ACHN (cell line): ENCODE data around the gene SLC25A1.

Experiments used
- DNase-seq: peaks from one replicate; pipeline ENCODE4 v3.0.0-alpha.2; 2015
- in situ Hi-C: cut with HindIII; loops from 2 replicates; pipeline ENCODE4 v1.10.0; 2017; ENCODE audit warnings: low sequenced_read_pairs, low pct_ligation_motif_present, low pct_unique_long_range_greater_than_20kb

The SLC25A1 gene

GRCh38 chr22:19131685-19132015, 46.9 kb downstream of the SLC25A1 start:
- in situ Hi-C loops = no loop called here
- DNase-seq = no peak

DNA sequence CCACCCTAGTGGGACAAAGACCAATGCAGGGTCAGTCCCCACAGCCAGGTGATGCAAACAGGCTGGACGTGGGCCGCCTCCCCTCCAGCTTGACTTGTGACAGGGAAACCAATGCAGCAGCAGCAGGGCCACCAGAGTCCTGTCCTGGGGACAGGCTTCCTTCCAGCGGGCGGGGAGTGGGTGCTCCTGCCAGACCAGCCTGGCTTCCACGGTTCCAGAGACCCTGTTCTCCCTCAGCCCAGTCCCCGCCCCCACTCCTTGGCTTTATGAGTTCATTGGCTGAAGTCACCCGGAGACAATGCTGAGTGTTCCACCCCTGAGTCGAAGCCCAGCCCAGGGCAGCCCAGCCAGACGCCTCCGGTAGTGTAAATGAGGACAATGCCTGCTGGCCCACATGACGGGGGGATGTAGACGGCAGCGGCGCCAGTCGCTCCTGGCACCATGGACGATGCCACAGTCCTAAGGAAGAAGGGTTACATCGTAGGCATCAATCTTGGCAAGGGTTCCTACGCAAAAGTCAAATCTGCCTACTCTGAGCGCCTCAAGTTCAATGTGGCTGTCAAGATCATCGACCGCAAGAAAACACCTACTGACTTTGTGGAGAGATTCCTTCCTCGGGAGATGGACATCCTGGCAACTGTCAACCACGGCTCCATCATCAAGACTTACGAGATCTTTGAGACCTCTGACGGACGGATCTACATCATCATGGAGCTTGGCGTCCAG, 47.4 kb downstream of the SLC25A1 start, which contains the start of gene TSSK2:
TSS of gene TSSK2 (plus strand) at position 350 of the 726 bp plus-strand sequence. CDS start at position 442, 92 bp downstream.
- in situ Hi-C loops = no loop called here
- no peak for DNase-seq

GRCh38 chr22:19129871-19130270, 48.7 kb downstream of the SLC25A1 start:
- in situ Hi-C loops = no loop called here
- no peak for DNase-seq

- in situ Hi-C loops = no loop called here
- DNase-seq = no peak
These were observed 49.4 kb downstream of the SLC25A1 start for GRCh38 chr22:19128946-19129727.

DNA sequence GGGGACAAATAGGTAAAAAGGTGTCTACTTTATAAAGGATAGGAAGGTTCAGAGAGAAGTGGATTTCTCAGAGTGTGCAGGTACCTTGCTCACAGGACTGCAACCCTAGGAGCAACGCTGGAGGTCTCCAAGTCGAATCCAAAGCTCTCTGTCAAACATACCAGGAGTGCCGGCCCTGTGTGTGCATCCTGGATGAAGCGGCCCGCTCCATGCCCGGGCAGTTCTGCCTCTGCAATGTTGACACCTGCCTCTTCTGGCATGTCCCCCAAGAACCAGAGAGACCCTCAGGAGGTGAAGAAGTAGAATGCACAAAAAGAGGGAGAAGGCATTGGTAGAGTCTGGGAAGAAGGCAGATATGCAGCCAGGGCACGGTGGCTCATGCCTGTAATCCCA, 50.5 kb downstream of the SLC25A1 start:
- DNase-seq = no peak
- in situ Hi-C loops = no loop called here

DNA sequence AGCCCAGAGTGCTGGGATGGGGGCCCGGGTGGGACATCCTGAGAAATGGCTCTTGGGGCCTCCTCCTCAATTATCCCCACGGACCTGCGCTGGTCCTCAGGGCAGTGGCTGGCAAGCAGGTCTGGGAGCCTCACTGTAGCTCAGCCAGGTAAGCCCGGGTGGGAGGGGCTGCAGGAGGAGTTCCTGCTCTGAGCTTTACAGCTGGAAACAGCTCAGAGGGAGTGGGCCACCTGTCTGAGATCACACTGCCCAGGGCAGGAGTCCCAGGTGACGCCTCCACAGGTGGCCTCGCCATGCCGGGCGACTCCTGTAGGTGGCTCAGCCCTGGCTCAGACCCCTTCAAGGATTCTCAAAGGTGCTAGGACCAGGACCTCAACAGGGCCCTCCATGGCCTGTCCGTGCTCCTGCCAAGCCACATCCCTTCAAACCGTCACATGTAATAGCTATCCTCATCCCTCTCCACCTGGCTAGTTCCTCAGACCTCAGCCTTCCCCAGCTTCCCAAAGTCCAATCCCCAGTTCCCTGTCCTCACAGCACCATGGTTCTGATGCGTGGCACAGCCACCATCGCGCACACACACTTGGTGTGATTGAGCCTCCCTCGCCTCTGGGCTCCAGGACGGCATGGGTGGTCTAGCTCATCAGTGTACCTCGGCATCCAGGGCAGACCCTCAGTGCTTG, 51.1 kb downstream of the SLC25A1 start:
- in situ Hi-C loops = no loop called here
- no peak for DNase-seq

GRCh38 chr22:19126309-19127273, 51.9 kb downstream of the SLC25A1 start:
- no peak for DNase-seq
- in situ Hi-C loops = no loop called here
